Ectodermal cell (in vitro differentiated cells): ENCODE measurements around the gene EVC.

Experiments used
- H3K27ac ChIP-seq: 2 replicates; pipeline ENCODE4 v1.7.0; 2013; ENCODE audit warnings: mild to moderate bottlenecking, low read depth, low read length; ENCODE audit not compliant: insufficient read depth, poor library complexity, severe bottlenecking
- H3K27me3 ChIP-seq: 2 replicates; pipeline ENCODE4 v1.7.0; 2013; ENCODE audit warnings: mild to moderate bottlenecking, low read length; ENCODE audit not compliant: insufficient read depth, control insufficient read depth, poor library complexity, severe bottlenecking
- H3K36me3 ChIP-seq: one replicate; pipeline ENCODE4 v1.7.0; 2013; ENCODE audit warnings: low read length; ENCODE audit not compliant: control insufficient read depth, insufficient read depth
- H3K4me1 ChIP-seq: one replicate; pipeline ENCODE4 v1.7.0; 2013; ENCODE audit warnings: low read length; ENCODE audit not compliant: control insufficient read depth, insufficient read depth
- H3K4me3 ChIP-seq: 2 replicates; pipeline ENCODE4 v1.7.0; 2013; ENCODE audit warnings: low read depth, low read length, control low read depth; ENCODE audit not compliant: insufficient read depth
- H3K9me3 ChIP-seq: 2 replicates; pipeline ENCODE4 v1.7.0; 2013; ENCODE audit warnings: mild to moderate bottlenecking, low read length, moderate library complexity; ENCODE audit not compliant: control insufficient read depth
- WGBS, 2 experiments: methylation state at CpG; one replicate each; pipeline ENCODE4 v1.1.7; 2013; ENCODE audit warnings: missing lambda C conversion rate in 2 of 2; 5-methylcytosine and 5-hydroxymethylcytosine counted together

The EVC gene

DNA sequence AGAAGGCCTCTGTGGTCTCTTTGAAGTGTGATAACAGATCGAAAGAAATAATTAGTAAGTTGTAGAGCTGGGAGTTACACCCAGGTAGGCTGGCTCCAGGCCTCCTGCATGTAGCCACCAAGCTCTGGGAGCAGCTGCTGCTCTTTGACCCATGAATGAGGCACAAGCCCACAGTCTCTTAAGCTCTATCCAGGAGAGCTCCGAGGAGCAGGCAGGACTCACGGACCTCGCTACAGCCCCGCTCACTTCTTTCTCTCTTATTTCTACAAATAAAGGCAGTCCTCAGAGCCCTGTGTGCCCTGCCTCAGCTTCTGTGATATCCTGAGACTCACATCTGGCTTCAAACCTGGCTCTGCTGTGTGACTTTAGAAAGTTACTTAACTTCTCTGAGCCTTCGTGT lies 86.9 kb downstream of the EVC start:
- Histone ChIP-seq H3K9me3 (no peaks in the 10 kb centered on the region), H3K4me1 (no peaks in the 10 kb centered on the region), H3K27ac (no peak overlapping the region), H3K27me3 (no peaks in the 10 kb centered on the region), H3K4me3 (no peak overlapping the region), H3K36me3 (peaks cover 10% of the 10 kb centered on the region)
- 94 to 97% methylated on average over 6 of the region's 6 CpGs for WGBS, 2 experiments

DNA sequence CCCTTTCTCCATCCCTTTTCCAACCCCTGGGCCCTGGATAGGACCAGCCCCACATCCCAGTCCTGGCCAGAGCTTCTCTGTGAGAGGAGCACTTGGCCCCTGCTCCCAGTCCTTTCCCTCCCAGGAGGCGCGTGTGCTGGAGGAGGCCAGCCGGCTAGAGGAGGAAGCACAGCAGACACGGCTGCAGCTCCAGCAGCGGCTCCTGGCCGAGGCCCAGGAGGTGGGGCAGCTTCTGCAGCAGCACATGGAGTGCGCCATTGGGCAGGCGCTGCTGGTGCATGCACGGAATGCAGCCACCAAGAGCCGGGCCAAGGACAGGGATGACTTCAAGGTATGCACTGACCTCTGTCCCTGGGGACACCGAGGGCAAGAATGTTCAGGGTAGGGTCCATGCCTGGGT lies 87.5 kb downstream of the EVC start:
- H3K27me3 ChIP-seq, result no peaks in the 10 kb centered on the region
- 93 to 95% methylated on average over 11 of the region's 11 CpGs for WGBS, 2 experiments
- H3K4me1 ChIP-seq, result no peaks in the 10 kb centered on the region
- no peak overlapping the region for H3K4me3 ChIP-seq
- no peaks in the 10 kb centered on the region for H3K9me3 ChIP-seq
- peaks cover 11% of the 10 kb centered on the region for H3K36me3 ChIP-seq
- H3K27ac ChIP-seq, result no peak overlapping the region

DNA sequence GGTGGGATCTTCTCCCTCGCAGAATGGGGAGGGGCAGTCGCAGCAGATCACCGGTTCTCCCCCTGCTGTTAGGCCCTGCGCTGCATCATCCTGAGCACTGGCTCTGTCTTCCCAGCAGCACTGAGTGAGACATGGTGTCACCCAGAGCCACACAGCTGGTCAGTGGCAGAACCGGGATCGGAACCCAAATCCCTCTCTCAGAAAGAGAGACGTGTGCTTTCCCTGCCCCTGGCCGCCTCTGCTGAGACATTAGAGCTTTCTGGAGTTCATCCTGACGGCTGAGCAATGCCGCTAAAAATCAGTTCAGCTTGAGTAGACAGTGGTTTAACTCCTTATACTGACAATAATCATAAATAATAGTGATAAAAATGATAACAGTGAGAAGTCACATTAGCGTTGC lies 87.9 kb downstream of the EVC start:
- Histone ChIP-seq H3K4me3 (no peak overlapping the region), H3K4me1 (no peaks in the 10 kb centered on the region), H3K27ac (no peak overlapping the region), H3K9me3 (no peaks in the 10 kb centered on the region), H3K27me3 (no peaks in the 10 kb centered on the region), H3K36me3 (peaks cover 11% of the 10 kb centered on the region)
- WGBS, 2 experiments, result 91 to 96% methylated on average over 10 to 11 of the region's 11 CpGs

DNA sequence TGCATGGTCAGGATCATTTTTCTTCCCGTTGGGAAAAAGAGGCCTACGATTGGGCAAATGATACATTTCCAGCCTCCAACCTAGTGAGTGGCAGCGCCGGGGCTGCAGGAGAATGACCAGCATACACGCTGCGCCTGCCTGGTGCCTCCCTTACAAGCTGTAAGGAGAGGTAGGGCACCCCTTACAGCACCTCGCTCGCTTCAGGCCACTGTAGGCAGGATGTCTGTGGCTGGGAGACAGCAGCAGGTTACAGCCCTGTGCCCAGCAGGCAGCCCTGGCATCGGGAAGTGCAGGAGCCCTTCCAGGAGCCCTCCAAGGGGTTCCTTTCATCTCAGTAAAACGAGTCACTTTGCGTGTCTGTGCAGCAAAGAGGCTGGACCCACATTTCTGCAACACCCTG lies 88.4 kb downstream of the EVC start:
- peaks cover 11% of the 10 kb centered on the region for H3K36me3 ChIP-seq
- no peak overlapping the region for H3K4me3 ChIP-seq
- H3K9me3 ChIP-seq, result no peaks in the 10 kb centered on the region
- H3K27ac ChIP-seq, result no peak overlapping the region
- no peaks in the 10 kb centered on the region for H3K4me1 ChIP-seq
- 91 to 94% methylated on average over 11 of the region's 11 CpGs for WGBS, 2 experiments
- no peaks in the 10 kb centered on the region for H3K27me3 ChIP-seq

DNA sequence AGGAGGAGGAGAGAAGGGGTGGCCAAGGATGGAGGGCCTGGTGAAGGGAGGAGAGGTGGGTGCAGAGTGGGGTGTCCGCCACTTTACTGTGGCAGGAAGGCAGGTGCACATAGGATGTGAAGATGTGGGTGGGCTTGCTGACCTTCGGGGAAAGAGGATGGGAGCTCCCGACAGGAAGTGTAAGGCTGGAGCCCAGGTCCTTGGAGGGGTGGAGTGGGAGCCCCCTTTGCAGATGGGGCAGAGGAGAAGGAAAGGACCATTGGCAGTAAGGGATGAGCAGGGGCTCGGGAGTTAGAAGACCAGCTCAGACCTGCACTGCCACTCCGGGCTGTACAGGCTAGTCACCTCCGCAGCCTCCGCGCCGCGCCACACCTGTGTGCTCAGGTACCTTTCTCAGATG lies 89.5 kb downstream of the EVC start:
- Histone ChIP-seq H3K27ac (no peak overlapping the region), H3K4me1 (no peaks in the 10 kb centered on the region), H3K9me3 (no peaks in the 10 kb centered on the region), H3K27me3 (no peaks in the 10 kb centered on the region), H3K4me3 (no peak overlapping the region), H3K36me3 (peaks cover 11% of the 10 kb centered on the region)
- 95 to 96% methylated on average over 8 to 10 of the region's 10 CpGs for WGBS, 2 experiments

DNA sequence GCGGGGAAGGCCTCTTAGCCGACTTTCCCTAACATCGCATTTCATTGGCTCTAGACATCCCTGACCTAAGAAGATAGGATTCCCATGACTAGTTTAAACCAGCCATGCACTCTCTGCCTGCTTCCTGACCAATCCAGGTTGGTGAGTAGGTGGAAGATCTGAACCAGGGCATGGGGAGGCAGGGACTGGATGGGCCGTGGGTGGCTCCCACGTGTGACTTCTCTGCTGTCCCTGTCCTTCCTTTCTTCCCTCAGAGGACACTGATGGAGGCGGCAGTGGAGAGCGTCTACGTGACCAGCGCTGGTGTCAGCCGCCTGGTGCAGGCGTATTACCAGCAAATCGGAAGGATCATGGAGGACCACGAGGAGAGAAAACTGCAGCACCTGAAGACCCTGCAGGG lies 90.7 kb downstream of the EVC start:
- H3K4me3 ChIP-seq, result no peak overlapping the region
- no peaks in the 10 kb centered on the region for H3K9me3 ChIP-seq
- H3K27ac ChIP-seq, result no peak overlapping the region
- H3K27me3 ChIP-seq, result no peaks in the 10 kb centered on the region
- WGBS, 2 experiments, result 88 to 90% methylated on average over 13 of the region's 13 CpGs
- no peaks in the 10 kb centered on the region for H3K4me1 ChIP-seq
- peaks cover 11% of the 10 kb centered on the region for H3K36me3 ChIP-seq

DNA sequence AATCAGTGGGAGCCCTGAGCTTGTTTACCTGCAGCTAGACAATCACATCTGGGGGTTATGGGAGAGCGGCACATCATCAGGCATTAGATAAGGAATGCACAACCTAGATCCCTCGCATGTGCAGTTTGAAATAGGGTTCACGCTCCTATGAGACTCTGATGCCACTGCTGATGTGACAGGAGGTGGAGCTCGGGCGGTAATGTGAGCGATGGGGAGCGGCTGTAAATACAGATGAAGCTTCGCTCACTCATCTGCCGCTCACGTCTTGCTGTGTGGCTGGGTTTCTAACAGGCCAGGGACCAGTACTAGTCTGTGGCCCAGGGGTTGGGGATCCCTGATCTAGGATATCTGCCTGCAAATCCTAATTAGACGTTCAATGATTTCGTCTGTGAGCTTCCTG lies 91.6 kb downstream of the EVC start:
- Histone ChIP-seq H3K27ac (no peak overlapping the region), H3K4me3 (no peak overlapping the region), H3K4me1 (no peaks in the 10 kb centered on the region), H3K36me3 (peaks cover 8% of the 10 kb centered on the region), H3K27me3 (no peaks in the 10 kb centered on the region), H3K9me3 (no peaks in the 10 kb centered on the region)
- 96% methylated on average over 12 of the region's 12 CpGs for WGBS, 2 experiments

DNA sequence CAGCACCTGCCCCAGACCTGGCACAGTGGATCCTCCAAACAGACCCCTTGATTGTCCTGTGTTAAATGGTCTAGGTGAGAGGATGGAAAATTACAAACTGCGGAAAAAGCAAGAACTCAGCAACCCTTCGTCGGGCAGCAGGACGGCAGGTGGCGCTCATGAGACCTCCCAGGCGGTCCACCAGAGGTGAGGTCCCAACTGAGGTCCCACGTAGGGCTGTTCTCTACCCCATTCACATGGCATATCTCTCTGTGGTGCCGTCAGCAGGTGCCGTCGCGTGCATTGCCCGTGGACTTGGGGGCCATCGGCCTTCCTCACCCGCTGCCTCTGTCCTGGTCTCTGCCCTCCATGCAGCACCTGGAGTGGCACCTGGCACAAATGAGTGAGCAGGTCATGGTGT lies 93.7 kb downstream of the EVC start:
- H3K27me3 ChIP-seq, result no peaks in the 10 kb centered on the region
- no peaks in the 10 kb centered on the region for H3K9me3 ChIP-seq
- peaks cover 10% of the 10 kb centered on the region for H3K36me3 ChIP-seq
- H3K4me1 ChIP-seq, result no peaks in the 10 kb centered on the region
- no peak overlapping the region for H3K4me3 ChIP-seq
- WGBS, 2 experiments, result 91 to 92% methylated on average over 14 of the region's 14 CpGs
- H3K27ac ChIP-seq, result no peak overlapping the region

DNA sequence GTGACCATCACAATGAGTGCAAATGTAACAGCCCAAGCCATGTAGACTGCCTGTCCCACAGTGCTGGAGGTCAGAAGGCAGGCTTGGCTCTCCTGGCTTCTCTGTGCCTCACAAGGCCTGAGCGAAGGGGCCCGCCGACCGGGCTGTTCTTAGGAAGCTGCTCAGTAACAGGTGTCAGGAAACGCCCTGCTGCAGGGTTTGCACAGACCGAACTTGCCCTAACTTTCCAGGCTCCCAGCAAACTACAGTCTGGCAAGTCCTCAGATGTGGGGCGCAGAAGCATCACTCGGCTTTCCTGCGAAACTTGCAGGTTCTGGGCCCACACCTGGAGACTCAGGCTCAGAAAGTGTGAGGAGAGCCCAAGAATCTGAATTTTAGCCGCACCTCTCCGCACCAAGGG lies 94.3 kb downstream of the EVC start:
- H3K27ac ChIP-seq, result no peak overlapping the region
- WGBS, 2 experiments, result 95 to 96% methylated on average over 11 of the region's 11 CpGs
- H3K9me3 ChIP-seq, result no peaks in the 10 kb centered on the region
- peaks cover 11% of the 10 kb centered on the region for H3K36me3 ChIP-seq
- H3K27me3 ChIP-seq, result no peaks in the 10 kb centered on the region
- no peak overlapping the region for H3K4me3 ChIP-seq
- H3K4me1 ChIP-seq, result no peaks in the 10 kb centered on the region

DNA sequence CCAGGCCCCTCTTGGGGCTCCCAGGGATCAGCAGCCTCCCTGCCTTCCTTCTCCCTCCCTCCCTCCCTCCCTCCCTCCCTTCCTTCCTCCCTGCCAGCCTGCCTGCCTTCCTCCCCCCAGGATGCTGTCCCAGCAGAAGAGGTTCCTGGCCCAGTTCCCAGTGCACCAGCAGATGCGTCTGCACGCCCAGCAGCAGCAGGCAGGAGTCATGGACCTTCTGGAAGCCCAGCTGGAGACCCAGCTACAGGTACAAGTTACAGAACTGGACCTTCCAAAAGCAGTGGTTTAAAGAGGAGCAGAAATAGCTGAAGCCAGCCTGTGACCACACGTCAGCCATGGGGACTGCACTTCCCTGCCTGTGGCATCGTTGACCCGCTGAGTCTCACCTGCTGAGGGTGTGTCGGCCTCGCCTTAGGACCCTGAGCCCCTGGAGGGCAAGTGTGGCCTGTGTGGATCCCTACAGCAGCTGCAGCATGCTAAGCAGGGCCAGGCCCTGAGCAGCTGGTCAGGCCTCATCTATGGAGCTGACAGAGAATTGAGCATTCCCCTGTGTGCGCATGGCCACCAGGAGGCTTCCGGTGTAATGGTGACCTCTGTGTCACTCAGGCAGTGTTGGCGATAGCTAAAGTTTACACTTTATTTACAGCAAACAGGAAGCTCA lies 97.2 kb downstream of the EVC start:
- Histone ChIP-seq H3K4me1 (no peaks in the 10 kb centered on the region), H3K4me3 (no peak overlapping the region), H3K36me3 (peaks cover 11% of the 10 kb centered on the region), H3K9me3 (no peaks in the 10 kb centered on the region), H3K27me3 (no peaks in the 10 kb centered on the region), H3K27ac (no peak overlapping the region)
- 91% methylated on average over 10 of the region's 10 CpGs for WGBS, 2 experiments
